OCI-LY1 (cell line): Measurements from ENCODE around the gene TNS4.

Experiments
- H2AFZ ChIP-seq: fragments of 200-600 bp; sonication (generic), shearing (Covaris generic); 2 replicates; pipeline ENCODE4 v1.6.0; 2014; ENCODE audit warnings: antibody characterized with exemption, mild to moderate bottlenecking, low read length
- H3F3A ChIP-seq: fragments of 200-600 bp; sonication (generic), shearing (Covaris generic); 2 replicates; pipeline ENCODE4 v1.6.0; 2014; ENCODE audit warnings: mild to moderate bottlenecking, antibody characterized with exemption, low read length, moderate library complexity; ENCODE audit not compliant: insufficient read depth
- H3K27ac ChIP-seq: fragments of 200-600 bp; sonication (generic); 2 replicates; pipeline ENCODE4 v1.5.1; 2014; ENCODE audit warnings: low read length, mixed run types, mild to moderate bottlenecking, low read depth; ENCODE audit not compliant: poor library complexity, severe bottlenecking
- H3K27me3 ChIP-seq: fragments of 200-600 bp; sonication (generic); 2 replicates; pipeline ENCODE4 v1.6.0; 2014; ENCODE audit warnings: antibody characterized with exemption, mild to moderate bottlenecking, low read length, moderate library complexity; ENCODE audit not compliant: insufficient read depth
- H3K36me3 ChIP-seq: fragments of 200-600 bp; sonication (generic); 2 replicates; pipeline ENCODE4 v1.6.1; 2014; ENCODE audit warnings: mild to moderate bottlenecking, antibody characterized with exemption, low read length, moderate library complexity, mixed read lengths; ENCODE audit not compliant: insufficient read depth
- H3K4me1 ChIP-seq: fragments of 200-600 bp; sonication (generic); 2 replicates; pipeline ENCODE4 v1.5.1; 2014; ENCODE audit warnings: mild to moderate bottlenecking, low read length, moderate library complexity; ENCODE audit not compliant: insufficient read depth, severe bottlenecking
- H3K4me2 ChIP-seq: fragments of 200-600 bp; sonication (generic), shearing (Covaris generic); 2 replicates; pipeline ENCODE4 v1.6.1; 2014; ENCODE audit warnings: low read length
- H3K4me3 ChIP-seq: fragments of 200-600 bp; sonication (generic); 2 replicates; pipeline ENCODE4 v1.5.1; 2014; ENCODE audit warnings: low read length, low read depth, mild to moderate bottlenecking, mixed read lengths; ENCODE audit not compliant: poor library complexity, severe bottlenecking
- H3K79me2 ChIP-seq: fragments of 200-600 bp; shearing (Covaris generic); 2 replicates; pipeline ENCODE4 v1.6.1; 2016; ENCODE audit warnings: mixed run types, low read length, mixed read lengths; ENCODE audit not compliant: insufficient read depth
- H3K9ac ChIP-seq: fragments of 200-600 bp; sonication (generic), shearing (Covaris generic); 2 replicates; pipeline ENCODE4 v1.6.1; 2014; ENCODE audit warnings: mild to moderate bottlenecking, low read length, mixed read lengths
- H3K9me2 ChIP-seq: fragments of 200-600 bp; sonication (generic), shearing (Covaris generic); 2 replicates; pipeline ENCODE4 v1.6.1; 2014; ENCODE audit warnings: low read depth, mild to moderate bottlenecking, low read length, mixed read lengths
- H3K9me3 ChIP-seq: fragments of 200-600 bp; shearing (Covaris generic); 2 replicates; pipeline ENCODE4 v1.6.1; 2014; ENCODE audit warnings: low read length, mixed read lengths
- H4K20me1 ChIP-seq: fragments of 200-600 bp; sonication (generic), shearing (Covaris generic); 2 replicates; pipeline ENCODE4 v1.6.0; 2016; ENCODE audit warnings: mild to moderate bottlenecking, low read length; ENCODE audit not compliant: insufficient read depth
- CTCF ChIP-seq: fragments of 200-600 bp; sonication (generic), shearing (Covaris generic); IDR thresholded peaks from 2 replicates; pipeline ENCODE4 v1.5.1; 2017; ENCODE audit warnings: mild to moderate bottlenecking, antibody characterized with exemption, low read length, moderate library complexity, mixed read lengths
- EZH2 ChIP-seq: fragments of 200-600 bp; sonication (generic), shearing (Covaris generic); IDR thresholded peaks from 2 replicates; pipeline ENCODE4 v1.8.0; 2017; ENCODE audit warnings: borderline replicate concordance, mixed run types, mild to moderate bottlenecking, antibody characterized with exemption, low read length, moderate library complexity, mixed read lengths

Gene TNS4

GRCh38 chr17:40538936-40539705 is 37.7 kb upstream of the TNS4 start:
- H4K20me1 ChIP-seq = no peaks in the 10 kb centered on the region
- no peak overlapping the region for H3K27ac ChIP-seq
- H3K4me3 ChIP-seq = no peak overlapping the region
- H3K9ac ChIP-seq = no peak overlapping the region
- H3K79me2 ChIP-seq = no peaks in the 10 kb centered on the region
- H3K4me1 ChIP-seq = peaks cover 43% of the 10 kb centered on the region
- H3K9me2 ChIP-seq = no peaks in the 10 kb centered on the region
- H3K27me3 ChIP-seq = no peaks in the 10 kb centered on the region
- H3K9me3 ChIP-seq = no peaks in the 10 kb centered on the region
- H3K36me3 ChIP-seq = no peaks in the 10 kb centered on the region
- H2AFZ ChIP-seq = no peak overlapping the region
- H3F3A ChIP-seq = no peaks in the 10 kb centered on the region
- H3K4me2 ChIP-seq = no peak overlapping the region
- TF ChIP-seq CTCF = no peak
- TF ChIP-seq EZH2 = no peak

GRCh38 chr17:40538019-40538935 is 36.9 kb upstream of the TNS4 start:
- Histone ChIP-seq H3K27me3 (no peaks in the 10 kb centered on the region), H3K79me2 (no peaks in the 10 kb centered on the region), H3K4me1 (peaks cover 47% of the 10 kb centered on the region), H3K9ac (no peak overlapping the region), H3K9me3 (no peaks in the 10 kb centered on the region), H3K4me2 (no peak overlapping the region), H4K20me1 (no peaks in the 10 kb centered on the region), H3K4me3 (no peak overlapping the region), H3K9me2 (no peaks in the 10 kb centered on the region), H3K27ac (no peak overlapping the region), H2AFZ (no peak overlapping the region), H3K36me3 (no peaks in the 10 kb centered on the region), H3F3A (no peaks in the 10 kb centered on the region)
- TF ChIP-seq EZH2 (no peak), CTCF (no peak)

GRCh38 chr17:40536295-40537171 is 35.1 kb upstream of the TNS4 start:
- Histone ChIP-seq H4K20me1 (no peaks in the 10 kb centered on the region), H3K9ac (no peak overlapping the region), H3K4me2 (no peak overlapping the region), H3F3A (no peaks in the 10 kb centered on the region), H3K27me3 (no peaks in the 10 kb centered on the region), H3K4me3 (no peak overlapping the region), H2AFZ (no peak overlapping the region), H3K36me3 (no peaks in the 10 kb centered on the region), H3K9me3 (no peaks in the 10 kb centered on the region), H3K79me2 (no peaks in the 10 kb centered on the region), H3K27ac (no peak overlapping the region), H3K4me1 (peaks cover 47% of the 10 kb centered on the region), H3K9me2 (no peaks in the 10 kb centered on the region)
- TF ChIP-seq CTCF (no peak), EZH2 (no peak)
